ENCODE results near the gene TMEM135.
A peak's percentile ranks its signal among the peaks of the same experiment; 100 is the strongest.

The TMEM135 gene

GRCh38 chr11:87347441-87347840, 309.7 kb downstream of the TMEM135 start:
- Histone ChIP-seq H3K36me3 (no peaks in the 10 kb centered on the region), H4K20me1 (no peaks in the 10 kb centered on the region), H3K9me3 (replicated peaks in 1 of 11) (peaks cover 0 to 3% (median 0%) of the 10 kb centered on the region in 11 experiments; a peak in 3 of 22 replicates), H3K27ac (no peak overlapping the region), H3K9ac (no peak overlapping the region), H3K4me1 (peaks cover under 1 to 13% (median 12%) of the 10 kb centered on the region in 10 experiments; a peak in 16 of 20 replicates), H3K4me2 (no peak overlapping the region), H3K4me3 (no peak overlapping the region), H3K27me3 (no peaks in the 10 kb centered on the region)
- TF ChIP-seq Cebpa-rat (IDR thresholded peaks at IDR 0.05) = no peak

GRCh38 chr11:87347854-87348253, 310.1 kb downstream of the TMEM135 start:
- Histone ChIP-seq H3K9me3 (replicated peaks in 1 of 11) (peaks cover 0 to 3% (median 0%) of the 10 kb centered on the region in 11 experiments; a peak in 3 of 22 replicates), H3K9ac (no peak overlapping the region), H3K4me3 (no peak overlapping the region), H3K27me3 (no peaks in the 10 kb centered on the region), H3K4me1 (peaks cover 5 to 17% (median 16%) of the 10 kb centered on the region in 10 experiments; a peak in 18 of 20 replicates), H3K27ac (no peak overlapping the region), H3K4me2 (no peak overlapping the region), H3K36me3 (no peaks in the 10 kb centered on the region), H4K20me1 (no peaks in the 10 kb centered on the region)
- no peak for TF ChIP-seq Cebpa-rat (IDR thresholded peaks at IDR 0.05)

DNA sequence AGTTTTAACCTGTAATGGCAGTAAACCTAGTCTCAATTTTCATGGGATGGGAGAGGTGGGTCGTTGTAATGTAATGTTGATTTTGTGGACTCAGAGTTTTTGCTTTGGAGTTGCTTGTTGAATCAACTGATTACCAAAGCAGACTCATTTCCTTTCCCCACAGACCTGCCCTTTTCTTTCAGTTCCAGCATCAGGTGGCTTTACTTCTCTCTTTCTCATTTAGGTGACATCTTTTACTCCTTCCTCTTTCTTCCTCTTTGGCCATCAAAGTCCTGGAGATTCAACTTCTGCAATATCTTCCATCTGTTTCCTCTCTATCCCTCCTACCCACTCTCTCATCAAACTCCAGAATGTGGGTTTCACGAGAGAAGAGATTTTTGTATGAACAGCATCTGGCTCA, 313.9 kb downstream of the TMEM135 start:
- no peaks in the 10 kb centered on the region for H3K27me3 ChIP-seq
- peaks cover 21 to 34% (median 32%) of the 10 kb centered on the region in 10 experiments for H3K4me1 ChIP-seq
- H3K27ac ChIP-seq = peak overlapping the region in 7 of 11 experiments; percentile 16 to 62 (median 51); a peak in 12 of 22 replicates
- TF ChIP-seq Cebpa-rat (IDR thresholded peaks at IDR 0.05) = peak in 2 of 11 experiments; percentile 10 to 36; a peak in 2 of 22 replicates
- no peaks in the 10 kb centered on the region for H4K20me1 ChIP-seq
- no peaks in the 10 kb centered on the region for H3K9me3 ChIP-seq (replicated peaks in 1 of 11)
- peak overlapping the region in 9 of 11 experiments; percentile 25 to 82 (median 60); a peak in 14 of 22 replicates for H3K4me2 ChIP-seq
- peak overlapping the region in 1 of 11 experiments; percentile 16; a peak in 2 of 22 replicates for H3K9ac ChIP-seq
- no peak overlapping the region for H3K4me3 ChIP-seq
- H3K36me3 ChIP-seq = no peaks in the 10 kb centered on the region

GRCh38 chr11:87352759-87353707, 315.3 kb downstream of the TMEM135 start:
- H3K9me3 ChIP-seq (replicated peaks in 1 of 11) = no peaks in the 10 kb centered on the region
- no peak for TF ChIP-seq Cebpa-rat (IDR thresholded peaks at IDR 0.05)
- H4K20me1 ChIP-seq = no peaks in the 10 kb centered on the region
- peak overlapping the region in 1 of 10 experiments; percentile 43; a peak in 2 of 20 replicates for H3K4me3 ChIP-seq
- peak overlapping the region in 8 of 11 experiments; percentile 39 to 62 (median 50); a peak in 12 of 22 replicates for H3K27ac ChIP-seq
- H3K36me3 ChIP-seq = no peaks in the 10 kb centered on the region
- peak overlapping the region; percentile 33 to 82 (median 59) for H3K4me2 ChIP-seq
- H3K4me1 ChIP-seq = peaks cover 21 to 34% (median 32%) of the 10 kb centered on the region in 10 experiments
- H3K9ac ChIP-seq = peak overlapping the region in 2 of 11 experiments; percentile 16; a peak in 2 of 22 replicates
- H3K27me3 ChIP-seq = no peaks in the 10 kb centered on the region

DNA sequence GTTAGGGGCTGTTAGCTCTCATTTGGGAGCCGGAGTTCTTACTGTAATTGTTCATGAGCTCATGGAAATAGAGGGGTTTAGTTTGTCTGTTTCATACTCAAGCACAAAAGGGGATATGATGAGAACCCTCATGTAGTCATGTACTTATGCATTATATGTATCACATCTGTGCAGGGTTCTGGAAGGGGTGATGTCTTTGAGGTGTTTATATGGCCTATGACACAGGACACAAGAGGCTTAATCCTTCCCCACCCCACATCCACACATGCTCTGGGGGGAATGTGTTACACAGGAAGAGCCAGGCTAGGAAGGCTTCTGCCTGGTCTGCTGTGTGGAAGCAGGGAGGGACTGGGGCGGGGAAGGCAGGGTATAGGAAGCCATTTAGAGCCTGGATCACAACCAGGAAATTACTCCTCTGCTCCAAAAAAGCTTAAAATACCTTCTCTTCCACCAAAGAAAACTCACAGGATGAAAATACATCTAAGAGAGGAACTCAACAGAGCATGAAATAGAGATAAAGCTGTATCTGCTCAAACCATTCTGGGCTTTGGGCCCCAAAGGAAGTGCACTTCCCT, 316.1 kb downstream of the TMEM135 start:
- H3K27me3 ChIP-seq = no peaks in the 10 kb centered on the region
- no peaks in the 10 kb centered on the region for H4K20me1 ChIP-seq
- no peaks in the 10 kb centered on the region for H3K9me3 ChIP-seq (replicated peaks in 1 of 11)
- no peak overlapping the region for H3K4me3 ChIP-seq
- TF ChIP-seq Cebpa-rat (IDR thresholded peaks at IDR 0.05) = no peak
- peak overlapping the region; percentile 16 to 82 (median 59); a peak in 20 of 22 replicates for H3K4me2 ChIP-seq
- peak overlapping the region in 4 of 11 experiments; percentile 2 to 62 (median 28); a peak in 4 of 22 replicates for H3K27ac ChIP-seq
- H3K4me1 ChIP-seq = peaks cover 21 to 34% (median 32%) of the 10 kb centered on the region in 10 experiments
- H3K9ac ChIP-seq = peak overlapping the region in 1 of 11 experiments; percentile 16; a peak in 1 of 22 replicates
- no peaks in the 10 kb centered on the region for H3K36me3 ChIP-seq

DNA sequence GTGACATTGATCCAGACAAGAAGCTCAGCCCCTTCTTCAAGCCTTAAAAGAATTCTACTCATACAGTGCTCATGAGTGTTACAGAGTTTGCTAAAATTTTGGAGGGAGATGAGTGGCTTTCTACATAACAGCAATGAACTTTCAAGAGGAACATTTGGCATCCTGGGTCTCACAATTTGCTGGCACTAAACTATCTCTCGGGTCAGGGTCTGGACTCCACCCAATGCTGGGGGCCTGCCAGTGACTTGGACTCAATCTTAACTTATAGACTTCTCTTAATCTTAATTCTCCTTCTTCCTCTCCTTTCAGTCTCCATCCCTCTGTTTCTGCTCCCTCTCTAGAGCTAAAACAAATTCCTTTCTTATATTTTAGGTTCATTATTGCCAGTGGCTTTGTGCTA, 317.9 kb downstream of the TMEM135 start:
- Histone ChIP-seq H3K36me3 (no peaks in the 10 kb centered on the region), H3K4me3 (no peak overlapping the region), H3K27me3 (no peaks in the 10 kb centered on the region), H3K9me3 (replicated peaks in 1 of 11) (no peaks in the 10 kb centered on the region), H4K20me1 (no peaks in the 10 kb centered on the region), H3K27ac (no peak overlapping the region), H3K4me1 (peaks cover 21 to 34% (median 32%) of the 10 kb centered on the region in 10 experiments), H3K4me2 (no peak overlapping the region), H3K9ac (no peak overlapping the region)
- no peak for TF ChIP-seq Cebpa-rat (IDR thresholded peaks at IDR 0.05)

- no peaks in the 10 kb centered on the region for H3K27me3 ChIP-seq
- H3K4me2 ChIP-seq = no peak overlapping the region
- H3K36me3 ChIP-seq = no peaks in the 10 kb centered on the region
- H3K4me3 ChIP-seq = no peak overlapping the region
- peaks cover 21 to 34% (median 30%) of the 10 kb centered on the region in 10 experiments for H3K4me1 ChIP-seq
- H3K9ac ChIP-seq = no peak overlapping the region
- TF ChIP-seq Cebpa-rat (IDR thresholded peaks at IDR 0.05) = no peak
- no peaks in the 10 kb centered on the region for H3K9me3 ChIP-seq (replicated peaks in 1 of 11)
- no peaks in the 10 kb centered on the region for H4K20me1 ChIP-seq
- no peak overlapping the region for H3K27ac ChIP-seq
These were observed 318.7 kb downstream of the TMEM135 start for GRCh38 chr11:87356428-87356827.

GRCh38 chr11:87358461-87358860, 320.7 kb downstream of the TMEM135 start:
- Histone ChIP-seq H3K9me3 (replicated peaks in 1 of 11) (no peaks in the 10 kb centered on the region), H3K27me3 (no peaks in the 10 kb centered on the region), H3K27ac (no peak overlapping the region), H4K20me1 (no peaks in the 10 kb centered on the region), H3K4me3 (no peak overlapping the region), H3K9ac (no peak overlapping the region), H3K4me1 (peaks cover 10 to 14% (median 10%) of the 10 kb centered on the region in 10 experiments; a peak in 19 of 20 replicates), H3K4me2 (no peak overlapping the region), H3K36me3 (no peaks in the 10 kb centered on the region)
- no peak for TF ChIP-seq Cebpa-rat (IDR thresholded peaks at IDR 0.05)

- H3K36me3 ChIP-seq = no peaks in the 10 kb centered on the region
- H3K9ac ChIP-seq = no peak overlapping the region
- no peaks in the 10 kb centered on the region for H3K9me3 ChIP-seq (replicated peaks in 1 of 11)
- H3K4me3 ChIP-seq = no peak overlapping the region
- H3K27ac ChIP-seq = no peak overlapping the region
- no peak overlapping the region for H3K4me2 ChIP-seq
- no peaks in the 10 kb centered on the region for H4K20me1 ChIP-seq
- H3K4me1 ChIP-seq = peaks cover under 1 to 5% (median 1%) of the 10 kb centered on the region in 10 experiments; a peak in 13 of 20 replicates
- no peak for TF ChIP-seq Cebpa-rat (IDR thresholded peaks at IDR 0.05)
- no peaks in the 10 kb centered on the region for H3K27me3 ChIP-seq
These were observed 321.7 kb downstream of the TMEM135 start for GRCh38 chr11:87359401-87359800.

All from BLaER1 treated with 17β-estradiol and CSF1 and Interleukin-3, amounts not matched to agents 10 nM and 100 nM (cell line).